Stimulated activated CD8-positive, alpha-beta memory T cell treated with anti-CD3 and anti-CD28 coated beads, Interleukin-15, amount 100 ng/mL, for 4 hours (primary cell): ENCODE results near the gene CLDN6.
"Not testable (repeated sequence)": the region's sequence is repeated elsewhere in the genome, so short reads cannot be mapped to it uniquely, and the experiment has no call there.

Source experiments
- DNase-seq, 2 donors: peaks; one replicate each; pipeline ENCODE4 v3.0.0-alpha.2; 2020; ENCODE audit warnings: low read depth in 2 of 2

The CLDN6 gene

DNA sequence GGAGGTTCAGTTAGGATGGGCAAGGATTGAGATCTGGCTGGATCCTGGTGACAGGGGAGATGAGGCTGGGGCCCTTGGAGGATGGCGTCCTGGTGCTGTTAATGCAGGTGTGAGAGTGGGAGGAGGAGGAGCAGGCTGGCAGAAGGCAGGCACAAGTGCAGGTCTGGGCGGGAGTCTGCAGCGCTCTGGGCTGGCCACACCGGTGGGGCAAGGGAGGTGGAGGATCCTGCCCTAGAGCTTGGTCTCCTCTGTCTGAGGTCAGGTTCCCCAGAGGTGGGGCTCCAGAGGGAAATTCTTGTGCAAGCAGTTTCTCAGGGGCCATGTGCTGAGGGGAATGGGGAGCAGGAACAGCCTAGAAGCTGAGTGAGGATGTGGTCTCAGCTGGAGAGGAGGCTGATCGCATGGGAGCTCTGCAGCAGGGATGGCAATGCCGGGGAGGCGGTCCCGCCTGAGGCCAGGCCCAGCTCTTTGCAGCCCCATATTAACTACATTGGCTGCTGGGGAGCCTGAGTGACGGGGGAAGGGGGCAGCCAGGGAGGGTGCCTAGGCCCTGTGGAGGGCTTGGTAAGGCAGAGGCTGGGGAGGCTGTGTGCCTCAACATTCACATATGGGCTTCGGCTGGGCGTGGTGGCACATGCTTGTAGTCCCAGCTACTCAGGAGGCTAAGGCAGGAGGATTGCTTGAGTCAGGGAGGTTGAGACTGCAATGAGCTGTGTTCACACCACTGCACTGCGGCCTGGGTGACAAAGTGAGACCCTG, 34.8 kb upstream of the CLDN6 start:
- DNase-seq = not testable (repeated sequence)

DNA sequence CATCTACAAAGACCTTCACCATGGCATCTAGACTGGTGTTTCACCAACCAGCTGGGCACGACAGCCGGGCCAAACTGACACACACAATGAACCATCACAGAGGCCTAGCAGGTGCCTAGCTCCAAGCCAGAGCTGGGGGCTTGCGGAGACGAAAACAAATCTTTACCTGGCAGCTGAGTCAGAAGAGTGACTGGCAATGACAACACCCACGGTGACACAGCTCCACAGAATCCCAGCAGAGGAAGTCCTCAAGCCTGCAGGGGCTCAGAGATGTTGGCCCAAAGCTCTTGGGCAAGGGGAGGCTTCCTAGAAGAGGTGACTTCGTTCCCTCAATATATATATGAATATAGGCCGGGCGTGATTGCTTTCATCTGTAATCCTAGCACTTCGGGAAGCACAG, 33.5 kb upstream of the CLDN6 start:
- DNase-seq = no peak

DNA sequence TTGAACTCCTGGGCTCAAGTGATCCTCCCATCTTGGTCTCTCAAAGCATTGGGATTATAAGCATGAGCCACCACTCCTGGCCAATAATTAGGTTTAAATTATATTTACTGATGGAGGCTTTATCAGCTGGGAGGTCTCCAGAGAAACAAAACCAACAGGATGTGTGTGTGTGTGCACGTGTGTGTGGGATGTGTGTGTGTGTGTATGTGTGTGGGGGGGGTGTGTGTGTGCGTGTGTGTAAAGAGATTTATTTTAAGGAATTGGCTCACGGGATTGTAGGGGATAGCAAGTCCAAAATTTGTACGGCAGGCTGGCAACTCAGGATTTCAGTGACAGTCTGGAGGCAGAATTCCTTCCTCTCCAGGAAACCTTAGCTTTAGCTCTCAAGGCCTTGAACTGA, 33.0 kb upstream of the CLDN6 start:
- no peak for DNase-seq

DNA sequence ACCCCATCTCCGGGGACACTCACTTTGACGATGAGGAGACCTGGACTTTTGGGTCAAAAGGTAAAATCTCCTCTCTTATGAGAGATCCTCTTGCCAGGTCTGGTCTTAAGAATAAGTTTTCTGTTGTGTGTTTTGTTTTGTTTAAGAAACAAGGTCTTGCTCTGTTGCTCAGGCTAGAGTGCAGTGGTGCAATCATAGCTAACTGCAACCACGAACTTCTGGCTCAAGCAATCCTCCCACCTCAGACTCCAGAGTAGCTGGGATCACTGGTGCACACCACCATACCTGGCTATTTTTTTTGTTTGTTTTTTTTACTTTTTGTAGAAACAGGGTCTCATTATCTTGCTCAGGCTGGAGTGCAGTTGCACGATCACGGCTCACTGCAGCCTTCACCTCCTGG, 32.5 kb upstream of the CLDN6 start:
- no peak for DNase-seq

DNA sequence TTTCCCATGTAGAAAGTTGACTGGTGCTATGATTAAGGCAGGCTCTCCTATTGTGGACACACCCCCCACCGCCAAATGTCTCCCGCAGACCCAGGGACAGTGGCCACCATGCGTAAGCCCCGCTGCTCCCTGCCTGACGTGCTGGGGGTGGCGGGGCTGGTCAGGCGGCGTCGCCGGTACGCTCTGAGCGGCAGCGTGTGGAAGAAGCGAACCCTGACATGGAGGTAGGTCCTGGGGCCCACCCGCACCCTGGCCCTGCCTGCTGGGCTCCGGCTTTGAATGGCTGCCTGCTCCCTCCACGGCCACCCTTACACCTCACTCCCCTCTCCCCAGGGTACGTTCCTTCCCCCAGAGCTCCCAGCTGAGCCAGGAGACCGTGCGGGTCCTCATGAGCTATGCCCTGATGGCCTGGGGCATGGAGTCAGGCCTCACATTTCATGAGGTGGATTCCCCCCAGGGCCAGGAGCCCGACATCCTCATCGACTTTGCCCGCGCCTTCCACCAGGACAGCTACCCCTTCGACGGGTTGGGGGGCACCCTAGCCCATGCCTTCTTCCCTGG, 32.0 kb upstream of the CLDN6 start:
- no peak for DNase-seq

DNA sequence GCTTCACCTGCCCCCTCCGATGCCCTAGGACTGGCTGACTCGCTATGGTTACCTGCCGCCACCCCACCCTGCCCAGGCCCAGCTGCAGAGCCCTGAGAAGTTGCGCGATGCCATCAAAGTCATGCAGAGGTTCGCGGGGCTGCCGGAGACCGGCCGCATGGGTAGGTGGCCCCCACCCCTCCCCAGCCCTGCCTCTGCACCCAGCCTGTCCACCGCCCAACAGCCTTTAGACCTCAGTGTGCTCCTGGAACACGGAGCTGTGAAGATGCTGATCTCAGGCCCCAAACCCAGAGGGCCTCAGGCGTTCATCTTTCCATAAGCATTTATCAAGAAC, 29.4 kb upstream of the CLDN6 start:
- no peak for DNase-seq

DNA sequence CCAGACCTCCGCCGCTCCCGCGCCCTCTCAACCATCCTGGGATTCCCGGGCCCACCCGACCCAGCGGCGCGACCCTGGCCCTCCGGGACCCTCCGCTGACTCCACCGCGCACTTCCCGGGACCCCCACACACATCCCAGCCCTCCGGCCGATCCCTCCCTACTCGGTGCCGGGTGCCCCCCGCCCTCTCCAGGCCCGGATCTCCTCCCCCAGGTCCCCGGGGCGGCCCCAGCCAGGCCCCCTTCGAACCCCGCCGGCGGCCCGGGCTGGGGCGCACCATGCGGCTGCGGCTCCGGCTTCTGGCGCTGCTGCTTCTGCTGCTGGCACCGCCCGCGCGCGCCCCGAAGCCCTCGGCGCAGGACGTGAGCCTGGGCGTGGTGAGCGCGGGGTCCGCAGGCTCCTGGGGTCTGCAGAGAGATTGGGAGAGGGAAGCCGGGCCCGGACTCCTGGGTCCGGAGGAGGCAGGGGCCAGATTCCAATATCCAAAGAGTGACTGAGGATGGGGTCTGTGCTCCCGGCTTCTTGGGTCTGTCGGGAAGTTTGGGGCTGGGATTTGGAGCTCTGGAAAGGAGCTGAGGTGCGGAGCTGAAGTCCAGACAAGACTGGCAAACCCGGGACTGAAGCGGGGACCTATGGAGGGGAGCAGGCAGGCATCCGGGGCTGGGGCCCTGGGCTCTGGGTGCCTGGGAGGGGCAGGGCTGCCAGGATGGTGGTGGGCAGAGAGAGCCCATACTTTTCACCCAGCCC, 28.8 kb upstream of the CLDN6 start:
- DNase-seq = no peak

DNA sequence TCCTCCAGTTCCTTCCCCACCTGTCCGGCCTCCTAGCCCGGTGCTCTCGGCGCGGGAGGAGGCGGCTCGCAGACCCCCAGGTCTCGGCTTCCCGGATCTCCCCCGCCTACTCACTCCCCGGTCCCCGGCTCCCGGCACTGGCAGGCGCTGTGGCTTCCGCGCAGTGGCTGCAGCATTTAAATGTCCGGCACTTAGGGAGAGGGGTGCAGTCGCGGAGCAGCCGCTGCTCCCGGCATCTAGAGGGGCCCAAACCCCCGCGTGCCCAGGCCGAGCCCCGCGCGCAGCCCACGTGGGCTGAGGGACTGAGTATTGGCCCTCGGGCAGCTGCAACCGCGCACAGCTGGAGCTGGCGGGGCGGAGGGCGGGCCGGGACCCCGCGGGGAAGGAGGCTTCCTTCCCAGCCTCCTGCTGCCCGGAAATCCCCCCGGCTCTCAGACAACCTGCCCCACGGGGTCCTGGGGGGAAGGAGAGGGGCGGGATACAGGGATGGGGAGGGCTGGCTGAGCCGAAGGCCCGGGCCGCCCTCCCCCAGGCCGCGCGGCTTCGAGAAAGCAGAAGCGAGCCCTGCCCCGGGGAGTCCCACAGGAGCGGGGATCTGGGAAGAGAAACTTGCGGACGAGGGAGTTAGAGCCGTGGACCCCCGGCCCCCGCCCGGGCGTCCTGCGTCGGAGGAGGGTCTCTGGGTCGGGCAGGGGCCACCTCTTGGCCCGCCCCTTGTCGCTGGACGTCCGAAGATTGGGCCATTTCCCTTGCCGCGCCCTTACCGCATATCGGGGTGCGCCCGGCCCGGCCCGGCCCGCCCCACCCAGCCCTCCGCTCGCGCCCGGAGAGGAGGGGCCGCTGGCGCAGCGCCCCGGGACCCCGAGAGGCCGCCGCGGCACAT, 28.0 kb upstream of the CLDN6 start, which contains the start of gene MMP25:
Gene MMP25 (plus strand): TSS at position 804 of the 883 bp plus-strand sequence. CDS start 357 bp downstream, outside the sequence.
- no peak for DNase-seq

DNA sequence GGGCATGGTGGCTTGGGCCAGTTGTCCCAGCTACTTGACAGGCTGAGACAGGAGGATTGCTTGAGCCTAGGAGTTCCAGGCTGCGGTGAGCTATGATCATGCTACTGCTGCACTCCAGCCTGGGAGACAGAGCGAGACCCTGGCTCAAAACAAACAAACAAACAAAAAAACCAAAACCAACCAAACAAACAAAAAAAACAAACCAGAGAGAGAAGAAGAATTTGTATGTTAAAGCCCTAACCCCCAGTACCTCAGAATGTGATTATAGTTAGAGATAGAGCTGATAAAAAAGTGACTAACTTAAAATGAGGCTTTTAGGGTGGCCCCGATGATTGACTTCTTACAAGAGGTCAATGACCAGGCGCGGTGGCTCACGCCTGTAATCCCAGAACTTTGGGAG, 26.7 kb upstream of the CLDN6 start:
- no peak for DNase-seq

DNA sequence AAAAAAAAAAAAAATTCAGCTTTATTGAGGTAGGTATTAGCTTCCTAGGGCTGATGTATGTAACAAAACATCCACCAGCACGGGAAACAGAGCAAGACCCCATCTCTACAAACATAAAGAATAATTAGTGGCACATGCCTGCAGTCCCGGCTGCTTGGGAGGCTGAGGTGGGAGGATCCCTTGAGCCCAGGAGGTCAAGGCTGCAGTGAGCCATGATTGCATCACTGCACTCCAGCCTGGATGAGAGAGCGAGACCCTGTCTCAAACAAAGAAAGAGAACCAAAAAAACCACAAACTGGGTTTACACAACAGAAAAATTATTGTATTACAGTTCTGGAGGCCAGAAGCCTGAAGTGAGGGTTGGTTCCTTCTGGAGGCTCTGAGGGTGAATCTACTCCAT, 24.4 kb upstream of the CLDN6 start:
- no peak for DNase-seq

DNA sequence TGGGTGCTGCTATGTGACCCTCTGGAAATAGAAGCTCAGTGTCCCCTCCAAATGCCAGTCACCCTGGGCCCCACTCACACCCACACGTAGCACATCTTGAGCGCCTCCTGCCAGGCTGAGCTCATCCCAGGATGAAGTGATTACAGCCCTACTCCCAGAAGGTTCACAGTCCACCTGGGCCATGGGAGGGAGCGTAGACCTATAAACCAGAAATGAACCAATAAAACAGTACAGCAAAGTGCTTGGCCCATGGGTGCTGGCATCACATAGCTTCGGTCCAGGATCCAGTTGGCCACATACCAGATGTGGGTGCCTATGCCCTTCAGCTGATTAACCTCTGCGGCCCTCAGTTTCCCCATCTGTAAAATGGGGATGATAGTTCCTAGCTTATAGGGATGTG, 20.9 kb upstream of the CLDN6 start:
- no peak for DNase-seq

DNA sequence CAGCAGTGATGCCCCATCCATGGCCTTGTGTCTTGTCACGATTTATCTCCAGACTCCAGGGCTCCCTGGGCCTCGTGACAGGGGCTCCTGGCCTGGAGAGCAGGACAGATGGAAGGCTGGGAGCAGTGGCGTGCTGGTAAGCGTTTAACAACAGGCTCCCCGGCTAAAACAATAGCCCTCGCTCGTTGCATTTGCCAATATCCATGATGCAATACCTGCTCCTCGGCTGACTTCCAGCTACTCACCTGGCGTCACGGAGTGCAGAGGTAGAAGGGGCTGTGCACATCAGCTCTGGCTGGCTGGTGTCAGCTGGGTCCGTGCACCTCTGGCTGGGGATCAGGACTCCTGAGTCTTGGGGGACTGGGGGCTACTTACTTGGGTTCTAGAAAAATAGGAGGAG, 20.3 kb upstream of the CLDN6 start:
- no peak for DNase-seq

DNA sequence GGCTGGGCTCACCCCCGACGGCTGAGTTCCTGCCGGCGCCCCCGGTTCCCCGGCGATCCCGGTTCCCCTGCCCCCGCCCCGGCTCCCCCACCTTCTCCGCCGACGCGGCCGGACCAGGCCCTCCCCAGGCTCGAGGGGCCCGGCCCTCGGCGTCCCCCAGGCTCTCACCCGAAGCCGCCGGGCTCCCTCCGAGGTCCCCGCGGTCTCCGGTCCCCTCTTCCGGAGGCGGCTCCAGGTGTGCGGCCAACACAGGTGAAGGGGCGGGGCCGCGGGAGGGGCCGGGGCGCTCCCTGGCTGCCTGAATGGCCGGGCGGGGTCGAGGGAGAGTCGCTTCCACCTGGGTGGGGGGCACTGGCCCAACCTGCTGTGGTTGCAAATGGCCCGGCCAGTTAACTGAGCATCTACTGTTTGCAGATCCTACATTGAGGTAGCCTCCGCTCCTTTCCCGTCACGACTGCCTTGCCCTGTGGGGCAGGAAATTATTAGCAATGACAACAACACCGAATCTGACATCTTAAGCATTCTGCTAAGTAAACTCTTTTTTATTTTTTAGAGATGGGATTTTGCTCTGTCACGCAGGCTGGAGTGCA, 18.8 kb upstream of the CLDN6 start, which contains the start of gene BICDL2:
Gene BICDL2 (minus strand): TSS at position 219 of the 590 bp plus-strand sequence. CDS start 1,448 bp downstream, outside the sequence.
- no peak for DNase-seq

DNA sequence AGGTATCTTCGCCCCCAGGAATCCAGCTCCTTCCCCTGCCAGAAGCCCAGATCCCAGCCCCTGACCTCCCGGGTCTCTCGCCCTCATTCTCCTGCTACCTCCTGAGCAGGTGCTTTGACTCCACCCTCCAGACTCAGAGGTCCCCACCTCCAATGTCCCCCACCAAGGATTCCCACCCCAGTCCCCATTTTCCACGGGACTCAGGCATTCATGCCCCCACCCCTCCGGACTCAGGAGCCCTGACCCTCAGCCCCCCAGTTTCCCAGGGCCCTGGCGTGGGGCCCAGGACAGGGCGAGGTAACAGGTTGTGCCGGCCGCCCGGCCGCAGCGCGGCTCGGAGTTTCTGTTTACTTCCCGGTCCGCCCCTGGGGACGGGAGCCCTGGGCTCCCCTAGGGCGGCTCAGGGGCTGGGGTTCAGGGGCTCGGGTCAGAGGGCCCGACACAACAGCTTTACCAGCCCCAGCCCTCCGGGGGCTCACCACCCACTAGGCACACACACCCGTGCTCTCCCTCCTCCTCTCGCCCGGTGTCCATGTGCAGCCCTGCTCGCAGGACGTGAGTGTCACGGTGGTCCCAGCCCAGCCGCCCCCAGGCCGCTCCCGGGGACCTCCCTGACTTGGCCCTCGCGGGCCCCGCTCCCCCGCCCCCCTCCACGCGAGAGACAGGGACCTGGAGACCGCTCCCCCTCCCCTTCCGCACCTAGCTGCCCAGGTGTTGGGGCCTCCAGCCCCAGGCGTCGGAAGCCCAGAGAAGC, 18.2 kb upstream of the CLDN6 start:
- DNase-seq = no peak

DNA sequence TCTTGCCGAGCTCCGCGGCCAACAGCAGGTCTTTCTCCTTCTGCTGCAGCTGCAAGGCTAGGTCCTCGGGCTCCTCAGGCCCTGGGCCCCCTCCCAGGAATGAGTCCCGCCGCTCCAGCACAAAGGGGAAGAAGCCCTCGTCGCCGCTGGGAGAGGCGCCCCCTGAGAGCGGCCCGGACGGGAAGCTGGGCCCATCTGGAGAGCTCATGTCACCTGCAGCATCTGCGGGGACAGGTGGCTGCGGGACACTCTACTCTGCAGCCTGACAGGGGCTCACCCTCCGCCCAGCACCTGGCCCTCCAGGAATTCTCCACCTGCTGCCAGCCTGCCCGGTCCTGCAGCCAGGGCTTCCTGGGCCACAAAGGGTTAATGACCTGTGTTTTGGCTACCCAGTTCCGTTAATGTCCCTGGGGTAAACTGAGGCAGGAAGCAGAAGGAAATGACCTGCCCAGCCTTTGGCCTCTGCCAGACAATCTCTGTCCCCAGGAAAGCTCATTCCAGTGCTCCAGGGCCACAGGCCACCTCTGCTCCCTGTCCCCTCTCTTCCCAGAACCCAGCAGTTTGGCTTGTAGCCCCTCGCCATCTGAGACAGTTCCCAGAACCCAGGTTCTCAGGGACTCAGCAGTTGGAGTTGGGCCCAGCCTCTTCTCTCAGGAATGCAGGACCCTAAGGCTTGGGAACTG, 17.4 kb upstream of the CLDN6 start:
- no peak for DNase-seq

DNA sequence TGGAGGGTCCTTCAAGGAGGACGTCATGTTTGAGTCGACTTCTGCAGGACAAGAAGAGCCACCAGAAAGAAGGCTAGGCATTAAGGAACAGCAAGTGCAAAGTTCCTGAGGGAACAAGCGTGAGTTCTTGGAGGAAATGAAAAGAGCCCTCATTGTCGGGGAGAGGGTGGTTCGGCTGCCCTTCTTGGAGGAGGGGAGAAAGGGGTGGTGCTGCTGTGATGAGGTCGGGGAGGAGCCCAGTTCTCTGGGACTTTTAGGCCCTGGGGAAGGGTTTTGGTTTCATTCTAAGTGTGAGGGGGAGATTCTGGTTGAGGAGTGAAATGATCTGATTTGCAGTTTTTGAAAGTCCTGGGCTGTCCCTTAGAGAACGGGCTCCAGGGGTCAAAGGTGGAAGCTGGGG, 14.6 kb upstream of the CLDN6 start:
- no peak for DNase-seq

DNA sequence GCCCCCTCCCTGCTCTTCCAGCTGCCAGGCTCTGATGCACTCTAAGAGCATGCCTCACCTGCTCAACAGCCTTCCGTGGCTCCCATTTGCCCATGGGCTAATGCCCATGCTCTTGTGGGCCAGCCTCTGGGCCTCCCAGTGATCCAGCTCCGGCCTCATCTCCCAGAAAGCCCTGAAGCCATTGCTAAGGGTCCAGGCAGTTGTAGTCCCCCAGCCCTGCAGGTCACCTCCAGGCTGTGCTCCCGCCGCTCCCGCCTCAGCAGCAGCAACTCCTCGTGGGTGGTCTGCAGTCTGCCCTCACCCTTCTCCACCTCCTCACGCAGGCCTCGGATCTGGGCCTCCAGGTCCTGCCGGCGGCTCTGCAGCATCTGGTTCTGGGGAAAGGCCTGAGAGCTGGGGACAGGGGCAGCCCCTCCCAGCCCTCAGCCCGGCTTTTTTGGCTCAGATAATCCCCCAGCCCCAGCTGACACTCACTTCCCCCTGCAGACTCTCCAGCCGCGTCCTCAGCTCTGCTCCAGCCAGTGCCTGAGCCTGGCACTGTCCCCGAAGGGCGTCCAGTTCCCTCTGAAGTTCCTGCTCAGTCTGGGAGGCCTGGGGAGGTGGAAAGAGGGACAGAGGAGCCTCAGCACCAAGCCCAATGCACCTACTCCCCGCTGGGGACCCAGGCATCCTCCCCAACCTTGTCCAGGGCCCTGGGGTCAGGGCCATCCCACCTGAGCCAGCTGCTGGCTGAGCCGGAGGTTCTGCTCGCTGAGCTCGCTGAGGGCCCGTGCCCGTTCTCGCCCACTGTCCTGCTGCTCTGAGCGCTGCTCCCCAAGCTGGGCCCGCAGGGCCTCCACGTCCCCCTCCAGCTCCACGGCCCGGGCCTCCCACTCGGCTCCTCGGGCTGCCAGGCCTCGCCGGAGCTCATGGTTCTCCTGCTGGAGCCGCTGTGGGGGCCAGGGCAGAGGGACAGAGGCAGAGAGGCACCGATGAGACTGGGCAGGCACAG, 12.5 kb upstream of the CLDN6 start:
- DNase-seq = no peak

DNA sequence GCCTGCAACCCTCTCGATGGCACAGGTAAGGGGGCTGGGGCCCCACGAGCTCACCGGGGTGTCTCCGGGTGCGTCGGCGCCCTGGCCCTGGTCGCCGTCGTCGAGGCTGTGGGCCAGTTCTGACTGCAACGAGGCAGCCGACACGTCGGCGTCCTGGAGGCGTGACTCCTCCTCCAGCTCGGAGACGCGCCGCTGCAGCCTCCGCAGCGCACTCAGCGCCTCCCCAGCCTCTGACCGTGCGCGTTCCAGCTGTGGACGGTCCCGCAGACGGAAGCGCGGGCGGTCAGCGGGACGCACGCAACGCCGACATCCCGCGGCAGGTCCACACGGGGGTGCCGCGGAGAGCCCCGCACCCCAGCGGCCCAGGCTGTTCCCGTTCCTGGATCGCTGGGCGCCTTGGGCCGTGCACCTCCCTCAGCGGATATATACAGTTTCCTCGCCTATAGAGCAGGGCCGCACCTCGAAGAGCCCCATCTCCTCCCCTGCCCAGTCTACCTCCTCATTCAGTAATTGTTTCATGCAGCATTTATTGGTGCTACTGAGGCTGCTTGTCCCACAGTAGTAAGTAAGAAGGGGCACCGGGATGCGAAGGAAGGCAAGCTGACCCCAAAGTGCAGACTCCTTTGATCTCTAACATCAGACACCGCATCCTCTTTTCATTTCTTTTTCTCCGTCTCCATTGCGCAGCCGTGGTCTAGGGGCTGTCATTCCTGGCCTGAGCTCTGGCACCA, 11.7 kb upstream of the CLDN6 start:
- DNase-seq = no peak
